ENCODE results near the gene ILK. TPM values are rescaled to one million over a fixed set of nuclear protein-coding genes. Genes with fewer than 3 reads are reported as not detected.

Gene ILK
- total and polyA plus RNA-seq, 2 of the 13 experiments (the other 11 are each of a cell fraction or from before 2014, with no cell fraction given): 70.3 to 108 TPM

- TF ChIP-seq, protein P1, sequence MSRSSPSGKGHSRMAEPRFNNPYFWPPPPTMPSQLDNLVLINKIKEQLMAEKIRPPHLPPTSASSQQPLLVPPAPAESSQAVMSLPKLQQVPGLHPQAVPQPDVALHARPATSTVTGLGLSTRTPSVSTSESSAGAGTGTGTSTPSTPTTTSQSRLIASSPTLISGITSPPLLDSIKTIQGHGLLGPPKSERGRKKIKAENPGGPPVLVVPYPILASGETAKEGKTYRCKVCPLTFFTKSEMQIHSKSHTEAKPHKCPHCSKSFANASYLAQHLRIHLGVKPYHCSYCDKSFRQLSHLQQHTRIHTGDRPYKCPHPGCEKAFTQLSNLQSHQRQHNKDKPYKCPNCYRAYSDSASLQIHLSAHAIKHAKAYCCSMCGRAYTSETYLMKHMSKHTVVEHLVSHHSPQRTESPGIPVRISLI (CRISPR knock-in tag; IDR thresholded peaks at IDR 0.05; ENCODE audit: borderline replicate concordance): no peak
- no peak for TF ChIP-seq MAZ (IDR thresholded peaks at IDR 0.05; ENCODE audit: borderline replicate concordance, low read depth, low read length)
- 0 out of 2 replicates have a peak, but pooled peaks have one; percentile 37 for TF ChIP-seq MAZ (CRISPR knock-in tag; IDR thresholded peaks at IDR 0.05; ENCODE audit: low read depth)
- TF ChIP-seq TBX3 (IDR thresholded peaks at IDR 0.05; ENCODE audit: borderline replicate concordance): peak; percentile 48; the same call in 1 of the 2 replicates
- peak; percentile 95 for TF ChIP-seq HHEX (CRISPR knock-in tag; IDR thresholded peaks at IDR 0.05)
- peak; percentile 90 for TF ChIP-seq RERE (CRISPR knock-in tag; IDR thresholded peaks at IDR 0.05; ENCODE audit: low read depth)
- TF ChIP-seq FOXK1 (CRISPR knock-in tag; IDR thresholded peaks at IDR 0.05; ENCODE audit: borderline replicate concordance, low read depth): peak; percentile 34; the same call in 1 of the 2 replicates
- TF ChIP-seq, protein P2, sequence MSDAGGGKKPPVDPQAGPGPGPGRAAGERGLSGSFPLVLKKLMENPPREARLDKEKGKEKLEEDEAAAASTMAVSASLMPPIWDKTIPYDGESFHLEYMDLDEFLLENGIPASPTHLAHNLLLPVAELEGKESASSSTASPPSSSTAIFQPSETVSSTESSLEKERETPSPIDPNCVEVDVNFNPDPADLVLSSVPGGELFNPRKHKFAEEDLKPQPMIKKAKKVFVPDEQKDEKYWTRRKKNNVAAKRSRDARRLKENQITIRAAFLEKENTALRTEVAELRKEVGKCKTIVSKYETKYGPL (CRISPR knock-in tag; IDR thresholded peaks at IDR 0.05): no peak
- TF ChIP-seq THAP11 (CRISPR knock-in tag; IDR thresholded peaks at IDR 0.05): 0 out of 2 replicates have a peak, but pooled peaks have one; percentile 17
- TF ChIP-seq ZNF570 (CRISPR knock-in tag; IDR thresholded peaks at IDR 0.05; ENCODE audit: borderline replicate concordance): no peak
- no peak for TF ChIP-seq KLF6 (CRISPR knock-in tag; IDR thresholded peaks at IDR 0.05)
- TF ChIP-seq HNF1A (IDR thresholded peaks at IDR 0.05; ENCODE audit: low read depth): no peak
- 0 out of 2 replicates have a peak, but pooled peaks have one; percentile 46 for TF ChIP-seq HNF1A (CRISPR knock-in tag; IDR thresholded peaks at IDR 0.05; ENCODE audit: borderline replicate concordance)
- TF ChIP-seq SATB2 (CRISPR knock-in tag; IDR thresholded peaks at IDR 0.05): no peak
- TF ChIP-seq, protein P3, sequence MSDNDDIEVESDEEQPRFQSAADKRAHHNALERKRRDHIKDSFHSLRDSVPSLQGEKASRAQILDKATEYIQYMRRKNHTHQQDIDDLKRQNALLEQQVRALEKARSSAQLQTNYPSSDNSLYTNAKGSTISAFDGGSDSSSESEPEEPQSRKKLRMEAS (IDR thresholded peaks at IDR 0.05): peak; percentile 48; the same call in 1 of the 2 replicates
- peak; percentile 63; the same call in 1 of the 2 replicates for TF ChIP-seq MLX (CRISPR knock-in tag; IDR thresholded peaks at IDR 0.05)
These were observed 50.9 kb downstream of the ILK start (continued) for GRCh38 chr11:6654281-6655019.
